ENCODE results near the gene TNFRSF1B. TPM values are rescaled to one million over a fixed set of nuclear protein-coding genes. Genes with fewer than 3 reads are reported as not detected.

Gene TNFRSF1B
- total RNA-seq, 1 donor from 2014 or later: 98.6 TPM

GRCh38 chr1:12186679-12186985, 19.8 kb downstream of the TNFRSF1B start:
- Mint-ChIP-seq H3K36me3 (ENCODE audit: low read depth) (peaks cover 52% of the 10 kb centered on the region), H3K27ac (peak overlapping the region; percentile 50), H3K9me3 (no peaks in the 10 kb centered on the region), H3K27me3 (no peaks in the 10 kb centered on the region), H3K4me1 (peaks cover 55% of the 10 kb centered on the region), H3K4me3 (no peak overlapping the region)
- TF ChIP-seq CTCF (IDR thresholded peaks at IDR 0.05): no peak
- intact Hi-C loops (cut with micrococcal nuclease): no loop called here
- ChIA-PET POLR2A (no interaction called here), CTCF (interaction anchor here (2.8 kb wide), 1 partner anchor 61 kb away, joined by 18 read pairs; no protein-coding TSS in a partner anchor)
- ATAC-seq (ENCODE audit: low read depth): no peak
- DNase-seq: no peak

- no peak overlapping the region for H3K4me3 Mint-ChIP-seq
- ChIA-PET CTCF (interaction anchor here (0.6 to 2.8 kb wide), 2 partner anchors 23 to 63 kb away, joined by 4 to 18 read pairs; no protein-coding TSS in a partner anchor), POLR2A (no interaction called here)
- H3K9me3 Mint-ChIP-seq: no peaks in the 10 kb centered on the region
- H3K27me3 Mint-ChIP-seq: no peaks in the 10 kb centered on the region
- DNase-seq: no peak
- H3K36me3 Mint-ChIP-seq (ENCODE audit: low read depth): peaks cover 58% of the 10 kb centered on the region
- peaks cover 40% of the 10 kb centered on the region for H3K4me1 Mint-ChIP-seq
- intact Hi-C loops (cut with micrococcal nuclease): no loop called here
- ATAC-seq (ENCODE audit: low read depth): no peak
- TF ChIP-seq CTCF (IDR thresholded peaks at IDR 0.05): no peak
- peak overlapping the region; percentile 13 for H3K27ac Mint-ChIP-seq
These were observed 21.3 kb downstream of the TNFRSF1B start for GRCh38 chr1:12188115-12188514.

- intact Hi-C loops (cut with micrococcal nuclease): no loop called here
- no peak for TF ChIP-seq CTCF (IDR thresholded peaks at IDR 0.05)
- ChIA-PET CTCF (interaction anchor here (0.6 to 2.8 kb wide), 2 partner anchors 22 to 64 kb away, joined by 4 to 18 read pairs; no protein-coding TSS in a partner anchor), POLR2A (interaction anchor here (0.9 kb wide), 1 partner anchor 49 kb away, joined by 3 read pairs; no protein-coding TSS in a partner anchor)
- Mint-ChIP-seq H3K36me3 (ENCODE audit: low read depth) (peaks cover 61% of the 10 kb centered on the region), H3K4me1 (peaks cover 34% of the 10 kb centered on the region), H3K27me3 (no peaks in the 10 kb centered on the region), H3K4me3 (no peak overlapping the region), H3K9me3 (no peaks in the 10 kb centered on the region), H3K27ac (no peak overlapping the region)
- DNase-seq (no peak), ATAC-seq (ENCODE audit: low read depth) (no peak)
These were observed 22.0 kb downstream of the TNFRSF1B start for GRCh38 chr1:12188657-12189327.

- Mint-ChIP-seq H3K36me3 (ENCODE audit: low read depth) (peaks cover 65% of the 10 kb centered on the region), H3K4me1 (peaks cover 33% of the 10 kb centered on the region), H3K4me3 (no peak overlapping the region), H3K27me3 (no peaks in the 10 kb centered on the region), H3K27ac (no peak overlapping the region), H3K9me3 (no peaks in the 10 kb centered on the region)
- ChIA-PET CTCF (interaction anchor here (2.8 kb wide), 1 partner anchor 64 kb away, joined by 18 read pairs; no protein-coding TSS in a partner anchor), POLR2A (interaction anchor here (0.9 kb wide), 1 partner anchor 50 kb away, joined by 3 read pairs; no protein-coding TSS in a partner anchor)
- DNase-seq (no peak), ATAC-seq (ENCODE audit: low read depth) (no peak)
- no peak for TF ChIP-seq CTCF (IDR thresholded peaks at IDR 0.05)
- intact Hi-C loops (cut with micrococcal nuclease): no loop called here
These were observed 22.5 kb downstream of the TNFRSF1B start for GRCh38 chr1:12189328-12189682.

GRCh38 chr1:12191242-12192032, 24.6 kb downstream of the TNFRSF1B start:
- ATAC-seq (ENCODE audit: low read depth) (no peak), DNase-seq (no peak)
- TF ChIP-seq CTCF (IDR thresholded peaks at IDR 0.05): no peak
- Mint-ChIP-seq H3K27ac (no peak overlapping the region), H3K36me3 (ENCODE audit: low read depth) (peaks cover 77% of the 10 kb centered on the region), H3K9me3 (no peaks in the 10 kb centered on the region), H3K4me1 (peaks cover 36% of the 10 kb centered on the region), H3K4me3 (no peak overlapping the region), H3K27me3 (no peaks in the 10 kb centered on the region)
- ChIA-PET CTCF (interaction anchor here (1.3 kb wide), 1 partner anchor 67 kb away, joined by 5 read pairs; no protein-coding TSS in a partner anchor), POLR2A (interaction anchor here (0.7 to 1.4 kb wide), 2 partner anchors 18 to 35 kb away, joined by 3 read pairs; no protein-coding TSS in a partner anchor)
- intact Hi-C loops (cut with micrococcal nuclease): no loop called here
